Liver (tissue), 3 donors: Measurements from ENCODE around the gene ORC3.

Experiments used
- CTCF ChIP-seq: fragments of 150-350 bp; IDR thresholded peaks from 2 replicates; pipeline ENCODE4 v1.5.1; 2017; ENCODE audit warnings: improper control_type of control experiment, low read depth, low read length; ENCODE audit not compliant: missing input control
- EGR1 ChIP-seq, 2 donors: IDR thresholded peaks; 2 replicates each; pipeline ENCODE4 v1.6.1; 2016 to 2018; ENCODE audit warnings: antibody characterized with exemption in 2 of 2, low read depth in 2 of 2
- FOXA1 ChIP-seq: IDR thresholded peaks from 2 replicates; pipeline ENCODE4 v1.6.1; 2016; ENCODE audit warnings: antibody characterized with exemption
- GABPA ChIP-seq, 2 donors: IDR thresholded peaks in 1 of 2; conservative IDR thresholded peaks in 1 of 2; 2 replicates each; pipeline ENCODE4 v1.6.1; 2016; ENCODE audit warnings: antibody characterized with exemption in 2 of 2, mild to moderate bottlenecking in 1 of 2, moderate library complexity in 1 of 2
- JUND ChIP-seq, 2 donors: IDR thresholded peaks; 2 replicates each; pipeline ENCODE4 v1.6.1; 2016; ENCODE audit warnings: antibody characterized with exemption in 2 of 2
- MAX ChIP-seq: IDR thresholded peaks from 2 replicates; pipeline ENCODE4 v1.6.1; 2016; ENCODE audit warnings: antibody characterized with exemption
- RXRA ChIP-seq, 2 donors: IDR thresholded peaks; 2 replicates each; pipeline ENCODE4 v1.6.1; 2017 to 2018; ENCODE audit warnings: antibody characterized with exemption in 2 of 2, mild to moderate bottlenecking in 1 of 2
- SP1 ChIP-seq: IDR thresholded peaks from 2 replicates; pipeline ENCODE4 v1.6.1; 2018; ENCODE audit warnings: antibody characterized with exemption, mild to moderate bottlenecking
- TAF1 ChIP-seq: conservative IDR thresholded peaks from 2 replicates; pipeline ENCODE4 v1.6.1; 2016; ENCODE audit warnings: antibody characterized with exemption, mild to moderate bottlenecking
- YY1 ChIP-seq: IDR thresholded peaks from 2 replicates; pipeline ENCODE4 v1.6.1; 2016; ENCODE audit warnings: antibody characterized with exemption, mild to moderate bottlenecking
- ZBTB33 ChIP-seq: IDR thresholded peaks from 2 replicates; pipeline ENCODE4 v1.6.1; 2016; ENCODE audit warnings: antibody characterized with exemption
- donor health status: healthy.
- donor health status: healthy.

GRCh38 chr6:87682310-87682709 lies 92.4 kb downstream of the ORC3 start:
- TF ChIP-seq CTCF = no peak
- TF ChIP-seq GABPA (IDR thresholded peaks at IDR 0.05 in 1 of 2, conservative IDR thresholded peaks at IDR 0.05 in 1 of 2) = no peak
- TF ChIP-seq ZBTB33 = no peak
- no peak for TF ChIP-seq SP1
- no peak for TF ChIP-seq YY1
- TF ChIP-seq MAX = no peak
- TF ChIP-seq EGR1 (IDR thresholded peaks at IDR 0.05; ENCODE audit: low read depth in 2 of 2) = no peak
- no peak for TF ChIP-seq FOXA1
- TF ChIP-seq TAF1 = no peak
- TF ChIP-seq RXRA (IDR thresholded peaks at IDR 0.05) = no peak
- TF ChIP-seq JUND (IDR thresholded peaks at IDR 0.05) = no peak
